Karpas-422 (cell line): Measurements from ENCODE around the gene SBK3. TPM values are rescaled to one million over a fixed set of nuclear protein-coding genes. Genes with fewer than 3 reads are reported as not detected.
"Not testable (repeated sequence)": the region's sequence is repeated elsewhere in the genome, so short reads cannot be mapped to it uniquely, and the experiment has no call there.

Source experiments
- DNase-seq: peaks from one replicate; pipeline ENCODE4 v3.0.0-alpha.2; 2015
- H2AFZ ChIP-seq: fragments of 200-600 bp; sonication (generic); 2 replicates; pipeline ENCODE4 v1.6.1; 2014; ENCODE audit warnings: antibody characterized with exemption, low read length, mixed read lengths
- H3K27ac ChIP-seq: fragments of 200-600 bp; sonication (generic); 2 replicates; pipeline ENCODE4 v1.5.1; 2014; ENCODE audit warnings: mild to moderate bottlenecking, low read length, moderate library complexity
- H3K27me3 ChIP-seq: fragments of 200-600 bp; sonication (generic); 2 replicates; pipeline ENCODE4 v1.6.1; 2014; ENCODE audit warnings: low read length, mixed read lengths
- H3K36me3 ChIP-seq: fragments of 200-600 bp; sonication (generic); 2 replicates; pipeline ENCODE4 v1.6.1; 2014; ENCODE audit warnings: low read length, mixed read lengths; ENCODE audit not compliant: insufficient read depth
- H3K4me1 ChIP-seq: fragments of 200-600 bp; sonication (generic); 2 replicates; pipeline ENCODE4 v1.6.1; 2014; ENCODE audit warnings: mild to moderate bottlenecking, low read length, mixed read lengths
- H3K4me2 ChIP-seq: fragments of 200-600 bp; sonication (generic); 2 replicates; pipeline ENCODE4 v1.6.1; 2014; ENCODE audit warnings: low read length, low read depth, mild to moderate bottlenecking; ENCODE audit not compliant: poor library complexity, severe bottlenecking
- H3K4me3 ChIP-seq: fragments of 200-600 bp; sonication (generic); 2 replicates; pipeline ENCODE4 v1.5.1; 2014; ENCODE audit warnings: mild to moderate bottlenecking, antibody characterized with exemption, low read length, mixed read lengths
- H3K79me2 ChIP-seq: fragments of 200-600 bp; sonication (generic); 2 replicates; pipeline ENCODE4 v1.6.1; 2014; ENCODE audit warnings: mild to moderate bottlenecking, low read length, mixed read lengths
- H3K9ac ChIP-seq: fragments of 200-600 bp; sonication (generic); 2 replicates; pipeline ENCODE4 v1.6.0; 2014; ENCODE audit warnings: low read length
- H3K9me2 ChIP-seq: fragments of 200-600 bp; sonication (generic), shearing (Covaris generic); replicated peaks from 2 replicates; pipeline ENCODE4 v1.6.0; 2014; ENCODE audit warnings: mild to moderate bottlenecking, low read length, moderate library complexity; ENCODE audit not compliant: insufficient read depth
- H3K9me3 ChIP-seq: fragments of 300-700, 200-600 bp; sonication (generic); 2 replicates; pipeline ENCODE4 v1.6.1; 2014; ENCODE audit warnings: low read length, mixed read lengths
- H4K20me1 ChIP-seq: fragments of 200-600 bp; sonication (generic); 2 replicates; pipeline ENCODE4 v1.6.1; 2014; ENCODE audit warnings: mild to moderate bottlenecking, antibody characterized with exemption, low read length, low read depth; ENCODE audit not compliant: insufficient read depth
- total RNA-seq: library from RNA; depleted of rRNA; stranded (reverse); fragments of >200 nt; shearing (Covaris generic); gene quantifications from 2 replicates; pipeline ENCODE4 v1.2.3, GENCODE V29; 2014; ENCODE audit warnings: low replicate concordance

Gene SBK3
- total RNA-seq, 1 experiment from 2014 or later = not detected

DNA sequence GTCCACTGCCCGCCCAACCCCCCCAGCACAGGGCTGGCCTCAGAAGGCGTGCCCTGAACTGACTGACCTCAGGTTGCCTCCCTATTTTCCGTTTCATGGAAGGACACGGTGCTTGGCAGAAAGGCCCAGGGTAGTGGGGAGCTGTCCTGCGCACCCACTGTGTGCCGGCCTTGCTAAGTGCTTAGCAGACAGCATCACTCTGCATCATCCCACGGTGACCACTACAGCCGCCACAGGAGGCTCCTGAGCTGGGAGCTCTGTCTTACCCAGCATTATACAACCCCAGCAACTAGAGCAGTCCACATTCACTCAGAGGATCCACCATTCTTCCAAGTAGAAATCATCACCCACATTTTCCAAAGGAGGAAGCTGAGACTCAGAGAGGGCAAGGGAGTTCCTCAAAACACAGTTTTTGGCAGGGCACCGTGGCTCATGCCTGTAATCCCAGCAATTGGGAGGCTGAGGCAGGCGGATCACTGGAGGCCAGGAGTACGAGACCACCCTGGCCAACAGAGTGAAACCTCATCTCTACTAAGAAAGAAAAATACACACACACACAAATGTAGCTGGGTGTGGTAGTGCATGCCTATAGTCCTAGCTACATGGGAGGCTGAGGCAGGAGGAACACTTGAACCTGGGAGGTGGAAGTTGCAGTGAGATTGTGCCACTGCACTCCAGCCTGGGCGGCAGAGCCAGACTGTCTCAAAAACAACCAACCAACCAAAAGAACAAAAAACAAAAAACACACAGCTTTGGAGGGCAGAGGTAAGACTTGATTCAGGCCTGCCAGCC, 10.0 kb downstream of the SBK3 start:
- no peak overlapping the region for H2AFZ ChIP-seq
- H3K27me3 ChIP-seq = no peaks in the 10 kb centered on the region
- no peak overlapping the region for H3K4me3 ChIP-seq
- no peaks in the 10 kb centered on the region for H4K20me1 ChIP-seq
- no peak for DNase-seq
- H3K36me3 ChIP-seq = no peaks in the 10 kb centered on the region
- H3K9ac ChIP-seq = no peak overlapping the region
- no peak overlapping the region for H3K27ac ChIP-seq
- H3K4me1 ChIP-seq = no peaks in the 10 kb centered on the region
- H3K79me2 ChIP-seq = no peaks in the 10 kb centered on the region
- no peak overlapping the region for H3K4me2 ChIP-seq
- H3K9me3 ChIP-seq = no peaks in the 10 kb centered on the region
- H3K9me2 ChIP-seq = no peaks in the 10 kb centered on the region

DNA sequence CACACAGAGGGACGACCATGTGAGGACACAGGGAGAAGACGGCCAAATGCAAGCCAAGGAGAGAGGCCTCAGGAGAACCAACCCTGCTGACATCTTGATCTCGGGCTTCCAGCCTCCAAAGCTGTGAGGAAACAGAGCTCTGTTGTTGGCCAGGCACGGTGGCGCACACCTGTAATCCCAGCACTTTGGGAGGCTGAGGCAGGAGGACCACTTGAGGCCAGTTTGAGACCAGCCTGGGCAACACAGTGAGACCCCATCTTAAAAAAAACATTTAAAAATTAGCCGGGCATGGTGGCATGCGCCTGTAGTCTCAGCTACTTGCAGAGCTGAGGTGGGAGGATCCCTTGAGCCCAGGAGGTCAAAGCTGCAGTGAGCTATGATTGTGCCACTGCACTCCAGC, 11.1 kb downstream of the SBK3 start:
- H3K79me2 ChIP-seq, H3K9me2 ChIP-seq, H3K4me1 ChIP-seq, H3K4me3 ChIP-seq, H3K36me3 ChIP-seq, H2AFZ ChIP-seq, H3K27ac ChIP-seq, H3K9ac ChIP-seq, H3K4me2 ChIP-seq, H3K27me3 ChIP-seq, H4K20me1 ChIP-seq, H3K9me3 ChIP-seq, DNase-seq: not testable (repeated sequence)

DNA sequence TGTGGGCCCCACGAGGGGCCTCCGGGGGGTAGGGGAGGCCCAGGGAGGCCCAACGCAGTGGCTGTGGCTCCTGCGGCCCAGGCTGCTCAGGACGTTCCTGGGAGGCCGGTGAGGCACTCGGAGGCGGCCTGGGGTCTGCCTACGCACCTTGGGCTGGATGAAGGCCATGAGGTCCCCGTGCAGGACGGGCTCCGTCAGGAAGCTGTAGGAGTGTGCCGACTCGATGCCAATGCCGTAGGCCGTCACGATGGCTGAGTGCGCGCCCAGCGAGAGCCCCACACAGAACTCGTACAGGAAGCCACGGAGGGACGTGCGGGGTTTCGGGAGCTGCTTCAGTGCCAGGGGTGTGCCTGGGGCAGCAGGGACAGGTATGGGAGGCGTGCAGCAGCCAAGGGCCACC, 14.3 kb downstream of the SBK3 start:
- no peak overlapping the region for H3K9ac ChIP-seq
- no peak overlapping the region for H3K4me2 ChIP-seq
- no peak overlapping the region for H3K4me3 ChIP-seq
- no peak overlapping the region for H3K27ac ChIP-seq
- H3K4me1 ChIP-seq = no peaks in the 10 kb centered on the region
- H3K36me3 ChIP-seq = no peaks in the 10 kb centered on the region
- no peak overlapping the region for H2AFZ ChIP-seq
- no peaks in the 10 kb centered on the region for H3K79me2 ChIP-seq
- no peak for DNase-seq
- H3K9me3 ChIP-seq = peaks cover 6% of the 10 kb centered on the region; the same call in 1 of the 2 replicates
- H4K20me1 ChIP-seq = no peaks in the 10 kb centered on the region
- H3K27me3 ChIP-seq = no peaks in the 10 kb centered on the region
- no peaks in the 10 kb centered on the region for H3K9me2 ChIP-seq

GRCh38 chr19:55529636-55530234, 15.6 kb downstream of the SBK3 start:
- Histone ChIP-seq H3K4me3 (no peak overlapping the region), H3K27me3 (no peaks in the 10 kb centered on the region), H3K36me3 (no peaks in the 10 kb centered on the region), H3K27ac (no peak overlapping the region), H3K9ac (no peak overlapping the region), H3K4me1 (no peaks in the 10 kb centered on the region), H3K79me2 (no peaks in the 10 kb centered on the region), H4K20me1 (no peaks in the 10 kb centered on the region), H3K9me2 (no peaks in the 10 kb centered on the region), H2AFZ (no peak overlapping the region), H3K9me3 (peaks cover 6% of the 10 kb centered on the region; the same call in 1 of the 2 replicates), H3K4me2 (no peak overlapping the region)
- DNase-seq = no peak

- Histone ChIP-seq H3K79me2 (no peaks in the 10 kb centered on the region), H2AFZ (no peak overlapping the region), H3K27ac (no peak overlapping the region), H3K27me3 (no peaks in the 10 kb centered on the region), H3K9me3 (peaks cover 6% of the 10 kb centered on the region; the same call in 1 of the 2 replicates), H3K4me3 (no peak overlapping the region), H4K20me1 (no peaks in the 10 kb centered on the region), H3K36me3 (no peaks in the 10 kb centered on the region), H3K4me2 (no peak overlapping the region), H3K4me1 (no peaks in the 10 kb centered on the region), H3K9me2 (no peaks in the 10 kb centered on the region), H3K9ac (no peak overlapping the region)
- DNase-seq = no peak
Observed at GRCh38 chr19:55528030-55528803, 17.1 kb downstream of the SBK3 start.

DNA sequence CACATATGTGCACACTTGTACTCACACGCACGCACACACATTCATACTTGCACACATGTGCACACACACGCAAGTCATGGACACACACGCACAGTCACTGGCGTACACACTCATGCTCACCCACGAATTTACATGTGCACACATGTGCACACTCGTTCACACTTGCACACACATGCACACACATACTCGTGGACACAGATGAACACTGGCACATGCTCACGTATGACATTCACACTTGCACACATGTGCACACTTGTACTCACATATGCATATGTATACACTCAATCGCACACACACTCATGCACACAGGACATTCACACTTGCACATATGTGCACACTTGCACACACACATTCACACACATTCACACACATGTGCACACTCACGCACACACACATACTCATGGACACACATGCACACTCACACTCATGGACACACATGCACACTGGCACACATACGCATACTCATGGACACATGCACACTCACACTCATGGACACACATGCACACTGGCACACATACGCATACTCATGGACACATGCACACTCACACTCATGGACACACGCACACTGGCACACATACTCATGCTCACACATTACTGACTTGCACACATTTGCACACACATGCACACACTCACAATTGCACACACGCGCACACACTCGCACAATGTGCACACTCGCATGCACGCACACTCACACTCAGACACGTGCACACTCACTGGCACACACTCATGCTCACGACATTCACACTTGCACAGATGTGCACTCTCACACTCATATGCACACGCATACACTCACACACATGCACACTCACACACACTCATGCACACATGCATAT, 17.9 kb downstream of the SBK3 start:
- DNase-seq = no peak
- Histone ChIP-seq H3K36me3 (no peaks in the 10 kb centered on the region), H3K9me3 (peaks cover 6% of the 10 kb centered on the region; the same call in 1 of the 2 replicates), H3K27me3 (no peaks in the 10 kb centered on the region), H2AFZ (no peak overlapping the region), H3K4me3 (no peak overlapping the region), H3K79me2 (no peaks in the 10 kb centered on the region), H4K20me1 (no peaks in the 10 kb centered on the region), H3K9ac (no peak overlapping the region), H3K4me1 (no peaks in the 10 kb centered on the region), H3K9me2 (no peaks in the 10 kb centered on the region), H3K27ac (no peak overlapping the region), H3K4me2 (no peak overlapping the region)

DNA sequence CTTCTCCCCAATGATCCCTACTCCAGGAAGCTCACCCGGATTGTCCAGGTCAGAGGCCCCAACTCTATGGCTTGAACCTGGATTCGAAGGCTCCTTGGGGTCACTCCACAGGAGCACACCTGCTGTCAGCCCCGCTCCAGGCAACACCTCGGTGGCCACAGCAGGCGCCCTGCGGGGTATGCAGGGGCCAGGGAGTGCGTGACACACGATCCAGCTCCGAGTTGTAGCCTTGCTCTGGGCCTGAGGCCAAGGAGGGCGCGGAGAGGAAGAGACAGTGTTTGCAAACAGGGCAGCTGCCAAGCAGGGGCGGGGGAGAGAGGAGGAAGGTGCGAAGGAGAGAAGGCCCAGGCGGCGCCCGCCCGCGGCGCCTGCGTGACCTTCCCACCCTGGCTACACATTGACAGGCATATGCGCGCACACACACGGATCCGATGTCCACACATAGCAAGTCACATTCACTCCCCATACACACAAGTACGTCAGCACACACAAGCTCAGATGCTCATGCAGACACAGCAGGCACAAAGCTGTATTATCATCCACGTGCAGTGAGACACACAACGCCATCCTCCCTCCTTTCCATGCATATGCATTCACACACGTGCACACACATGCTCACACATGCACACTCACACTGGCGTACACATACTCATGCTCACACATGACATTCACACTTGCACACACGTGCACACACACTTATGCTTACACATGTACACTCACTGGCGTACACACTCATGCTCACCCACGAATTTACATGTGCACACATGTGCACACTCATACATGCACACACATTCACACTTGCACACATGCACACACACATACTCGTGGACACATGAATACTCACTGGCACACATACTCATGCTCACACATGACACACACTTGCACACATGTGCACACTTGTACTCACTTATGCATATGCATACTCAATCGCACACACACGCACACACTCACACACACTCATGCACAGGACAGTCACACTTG, 18.8 kb downstream of the SBK3 start:
- H3K9me3 ChIP-seq = peaks cover 6% of the 10 kb centered on the region; the same call in 1 of the 2 replicates
- H3K4me2 ChIP-seq = no peak overlapping the region
- no peak for DNase-seq
- H3K27me3 ChIP-seq = no peaks in the 10 kb centered on the region
- H3K36me3 ChIP-seq = no peaks in the 10 kb centered on the region
- H3K79me2 ChIP-seq = no peaks in the 10 kb centered on the region
- no peak overlapping the region for H3K27ac ChIP-seq
- no peaks in the 10 kb centered on the region for H3K9me2 ChIP-seq
- no peak overlapping the region for H3K4me3 ChIP-seq
- no peaks in the 10 kb centered on the region for H4K20me1 ChIP-seq
- no peak overlapping the region for H3K9ac ChIP-seq
- H3K4me1 ChIP-seq = no peaks in the 10 kb centered on the region
- H2AFZ ChIP-seq = no peak overlapping the region
